Measurements from ENCODE around the gene KCNB1. TPM values are rescaled to one million over a fixed set of nuclear protein-coding genes. Genes with fewer than 3 reads are reported as not detected.

The KCNB1 gene
- total RNA-seq, 1 experiment from 2014 or later: 0.68 TPM

- Histone ChIP-seq H3K27me3 (ENCODE audit: insufficient read depth, low read length) (no peaks in the 10 kb centered on the region), H2BK12ac (ENCODE audit: insufficient read length, low read depth, low read length) (no peak overlapping the region), H2BK5ac (ENCODE audit: insufficient read length, low read length) (no peak overlapping the region), H3K4ac (ENCODE audit: low read depth, low read length) (no peak overlapping the region), H3K9me3 (ENCODE audit: control insufficient read depth, low read depth, low read length) (no peaks in the 10 kb centered on the region), H2BK120ac (ENCODE audit: low read depth, low read length, poor library complexity, severe bottlenecking) (no peak overlapping the region), H2BK20ac (ENCODE audit: low read depth, low read length, poor library complexity, severe bottlenecking) (no peak overlapping the region), H4K5ac (ENCODE audit: insufficient read length, low read depth, low read length) (no peak overlapping the region), H3K79me2 (ENCODE audit: insufficient read depth, low read length) (no peaks in the 10 kb centered on the region), H3K56ac (ENCODE audit: insufficient read length, low read depth, low read length) (no peak overlapping the region), H3K18ac (ENCODE audit: insufficient read length, low read depth, low read length) (no peak overlapping the region), H3K27ac (ENCODE audit: insufficient read length, low read depth, low read length) (no peak overlapping the region), H3K4me2 (ENCODE audit: insufficient read depth, insufficient read length, low read length) (no peak overlapping the region), H2BK15ac (ENCODE audit: low read depth, low read length) (no peak overlapping the region), H3K79me1 (ENCODE audit: insufficient read depth, low read depth, low read length, poor library complexity, severe bottlenecking) (no peaks in the 10 kb centered on the region), H2AFZ (ENCODE audit: low read length) (no peak overlapping the region), H4K20me1 (ENCODE audit: control insufficient read depth, insufficient read depth, insufficient read length) (no peaks in the 10 kb centered on the region), H3T11ph (ENCODE audit: low read length) (no peak overlapping the region), H3K23me2 (ENCODE audit: insufficient read length, low read depth, low read length, poor library complexity, severe bottlenecking) (no peaks in the 10 kb centered on the region), H4K91ac (ENCODE audit: insufficient read length, low read depth, low read length) (no peak overlapping the region), H3K4me1 (ENCODE audit: insufficient read depth, low read length) (no peaks in the 10 kb centered on the region), H3K23ac (ENCODE audit: insufficient read length, low read depth, low read length) (no peak overlapping the region), H3K14ac (ENCODE audit: insufficient read depth, low read length) (no peak overlapping the region), H3K9ac (ENCODE audit: extremely low read depth, insufficient read length, low read length) (no peak overlapping the region), H2AK5ac (ENCODE audit: insufficient read length, low read length) (no peak overlapping the region), H4K8ac (replicated peaks; ENCODE audit: insufficient read length, low read depth, low read length) (no peak overlapping the region)
- Mint-ChIP-seq H3K9me3 (no peaks in the 10 kb centered on the region), H3K36me3 (ENCODE audit: insufficient read depth in 1 of 3, low read depth in 3 of 3) (no peaks in the 10 kb centered on the region), H3K4me3 (no peak overlapping the region), H3K27me3 (ENCODE audit: low read depth) (peaks cover 4% of the 10 kb centered on the region), H3K27ac (no peak overlapping the region), H3K4me1 (peaks cover 4 to 15% of the 10 kb centered on the region in 2 experiments; a peak in 3 of 4 replicates)
- no CpG with 5 or more reads among the region's 2 CpGs for WGBS (ENCODE audit: extremely low coverage, insufficient read length, low lambda C conversion rate)
- no peak for DNase-seq
- TF ChIP-seq, protein P1, sequence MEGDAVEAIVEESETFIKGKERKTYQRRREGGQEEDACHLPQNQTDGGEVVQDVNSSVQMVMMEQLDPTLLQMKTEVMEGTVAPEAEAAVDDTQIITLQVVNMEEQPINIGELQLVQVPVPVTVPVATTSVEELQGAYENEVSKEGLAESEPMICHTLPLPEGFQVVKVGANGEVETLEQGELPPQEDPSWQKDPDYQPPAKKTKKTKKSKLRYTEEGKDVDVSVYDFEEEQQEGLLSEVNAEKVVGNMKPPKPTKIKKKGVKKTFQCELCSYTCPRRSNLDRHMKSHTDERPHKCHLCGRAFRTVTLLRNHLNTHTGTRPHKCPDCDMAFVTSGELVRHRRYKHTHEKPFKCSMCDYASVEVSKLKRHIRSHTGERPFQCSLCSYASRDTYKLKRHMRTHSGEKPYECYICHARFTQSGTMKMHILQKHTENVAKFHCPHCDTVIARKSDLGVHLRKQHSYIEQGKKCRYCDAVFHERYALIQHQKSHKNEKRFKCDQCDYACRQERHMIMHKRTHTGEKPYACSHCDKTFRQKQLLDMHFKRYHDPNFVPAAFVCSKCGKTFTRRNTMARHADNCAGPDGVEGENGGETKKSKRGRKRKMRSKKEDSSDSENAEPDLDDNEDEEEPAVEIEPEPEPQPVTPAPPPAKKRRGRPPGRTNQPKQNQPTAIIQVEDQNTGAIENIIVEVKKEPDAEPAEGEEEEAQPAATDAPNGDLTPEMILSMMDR (conservative IDR thresholded peaks at IDR 0.05): no peak
These were observed 138.3 kb downstream of the KCNB1 start for GRCh38 chr20:49344140-49344539.

All from H9 (cell line).